ENCODE data around the gene JAM3. TPM values are rescaled to one million over a fixed set of nuclear protein-coding genes. Genes with fewer than 3 reads are reported as not detected.

JAM3 gene
- total and polyA plus RNA-seq, 2 of the 13 experiments (the other 11 are each of a cell fraction or from before 2014, with no cell fraction given), result 0.98 to 2.8 TPM

- Histone ChIP-seq H3K9me3 (ENCODE audit: low read length) (peaks cover 18% of the 10 kb centered on the region), H3K27me3 (ENCODE audit: control insufficient read depth in 1 of 2, insufficient read depth in 2 of 2, low read length in 2 of 2) (no peaks in the 10 kb centered on the region), H3K4me2 (ENCODE audit: low read depth, low read length) (no peak overlapping the region), H3K4me3 (replicated peaks in 1 of 3; ENCODE audit: insufficient read depth in 1 of 3, low read depth in 2 of 3, low read length in 3 of 3) (no peak overlapping the region), H3K4me1 (ENCODE audit: insufficient read depth, low read length) (no peaks in the 10 kb centered on the region), H3K36me3 (replicated peaks in 1 of 2; ENCODE audit: control insufficient read depth in 1 of 2, insufficient read depth in 2 of 2, low read length in 2 of 2) (peaks cover 19 to 64% of the 10 kb centered on the region in 2 experiments), H3K27ac (ENCODE audit: extremely low read length, insufficient read depth, low read length) (no peak overlapping the region), H4K20me1 (ENCODE audit: insufficient read depth, low read length) (no peaks in the 10 kb centered on the region), H3K9ac (ENCODE audit: insufficient read depth, low read depth, low read length) (no peak overlapping the region), H3K79me2 (ENCODE audit: insufficient read depth, low read length) (no peaks in the 10 kb centered on the region), H2AFZ (ENCODE audit: low read length) (no peak overlapping the region)
- no TSS peak for BruUV-seq (replicated peaks)
- ATAC-seq, result no peak
- CTCF ChIA-PET (ENCODE audit: low intra/inter-chr PET ratio, low total read pairs), result no interaction called here
- POLR2A ChIA-PET, result no interaction called here
- no peak for FAIRE-seq
- intact Hi-C loops (cut with micrococcal nuclease; ENCODE audit: unreplicated experiment), result no loop called here
- in situ Hi-C loops (cut with HindIII; ENCODE audit: extremely low pct_ligation_motif_present, low pct_unique_long_range_greater_than_20kb), result no loop called here
- no peak for DNase-seq (ENCODE audit: low spot score)
- no peak for TF ChIP-seq MZF1 (CRISPR knock-in tag; IDR thresholded peaks at IDR 0.05; ENCODE audit: borderline replicate concordance)
- TF ChIP-seq NCOA2 (CRISPR knock-in tag; IDR thresholded peaks at IDR 0.05), result no peak
- TF ChIP-seq GMEB2 (CRISPR knock-in tag; IDR thresholded peaks at IDR 0.05; ENCODE audit: low read depth), result no peak
- no peak for TF ChIP-seq CBX5 (CRISPR knock-in tag; IDR thresholded peaks at IDR 0.05; ENCODE audit: borderline replicate concordance)
- TF ChIP-seq, protein P1, sequence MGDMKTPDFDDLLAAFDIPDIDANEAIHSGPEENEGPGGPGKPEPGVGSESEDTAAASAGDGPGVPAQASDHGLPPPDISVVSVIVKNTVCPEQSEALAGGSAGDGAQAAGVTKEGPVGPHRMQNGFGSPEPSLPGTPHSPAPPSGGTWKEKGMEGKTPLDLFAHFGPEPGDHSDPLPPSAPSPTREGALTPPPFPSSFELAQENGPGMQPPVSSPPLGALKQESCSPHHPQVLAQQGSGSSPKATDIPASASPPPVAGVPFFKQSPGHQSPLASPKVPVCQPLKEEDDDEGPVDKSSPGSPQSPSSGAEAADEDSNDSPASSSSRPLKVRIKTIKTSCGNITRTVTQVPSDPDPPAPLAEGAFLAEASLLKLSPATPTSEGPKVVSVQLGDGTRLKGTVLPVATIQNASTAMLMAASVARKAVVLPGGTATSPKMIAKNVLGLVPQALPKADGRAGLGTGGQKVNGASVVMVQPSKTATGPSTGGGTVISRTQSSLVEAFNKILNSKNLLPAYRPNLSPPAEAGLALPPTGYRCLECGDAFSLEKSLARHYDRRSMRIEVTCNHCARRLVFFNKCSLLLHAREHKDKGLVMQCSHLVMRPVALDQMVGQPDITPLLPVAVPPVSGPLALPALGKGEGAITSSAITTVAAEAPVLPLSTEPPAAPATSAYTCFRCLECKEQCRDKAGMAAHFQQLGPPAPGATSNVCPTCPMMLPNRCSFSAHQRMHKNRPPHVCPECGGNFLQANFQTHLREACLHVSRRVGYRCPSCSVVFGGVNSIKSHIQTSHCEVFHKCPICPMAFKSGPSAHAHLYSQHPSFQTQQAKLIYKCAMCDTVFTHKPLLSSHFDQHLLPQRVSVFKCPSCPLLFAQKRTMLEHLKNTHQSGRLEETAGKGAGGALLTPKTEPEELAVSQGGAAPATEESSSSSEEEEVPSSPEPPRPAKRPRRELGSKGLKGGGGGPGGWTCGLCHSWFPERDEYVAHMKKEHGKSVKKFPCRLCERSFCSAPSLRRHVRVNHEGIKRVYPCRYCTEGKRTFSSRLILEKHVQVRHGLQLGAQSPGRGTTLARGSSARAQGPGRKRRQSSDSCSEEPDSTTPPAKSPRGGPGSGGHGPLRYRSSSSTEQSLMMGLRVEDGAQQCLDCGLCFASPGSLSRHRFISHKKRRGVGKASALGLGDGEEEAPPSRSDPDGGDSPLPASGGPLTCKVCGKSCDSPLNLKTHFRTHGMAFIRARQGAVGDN (CRISPR knock-in tag; IDR thresholded peaks at IDR 0.05), result no peak
- TF ChIP-seq ATRX (CRISPR knock-in tag; IDR thresholded peaks at IDR 0.05; ENCODE audit: borderline replicate concordance), result no peak
- no peak for TF ChIP-seq FOXC1 (CRISPR knock-in tag; IDR thresholded peaks at IDR 0.05; ENCODE audit: borderline replicate concordance)
- TF ChIP-seq SMAD9 (CRISPR knock-in tag; IDR thresholded peaks at IDR 0.05), result no peak
- TF ChIP-seq PRDM4 (CRISPR knock-in tag; IDR thresholded peaks at IDR 0.05; ENCODE audit: borderline replicate concordance), result no peak
- TF ChIP-seq THAP11 (CRISPR knock-in tag; IDR thresholded peaks at IDR 0.05), result no peak
- TF ChIP-seq ZNF704 (CRISPR knock-in tag; IDR thresholded peaks at IDR 0.05; ENCODE audit: borderline replicate concordance), result no peak
- no peak for TF ChIP-seq ZSCAN29 (CRISPR knock-in tag; conservative IDR thresholded peaks at IDR 0.05)
- TF ChIP-seq SNAPC2 (CRISPR knock-in tag; IDR thresholded peaks at IDR 0.05), result no peak
- 94% methylated on average over 6 of the region's 6 CpGs for WGBS (ENCODE audit: low lambda C conversion rate)
These were observed 101.5 kb downstream of the JAM3 start for GRCh38 chr11:134170177-134170918.
